ENCODE data around the gene MRPS15. TPM values are rescaled to one million over a fixed set of nuclear protein-coding genes. Genes with fewer than 3 reads are reported as not detected.

MRPS15 gene
- total RNA-seq = 71.9 and 84.3 TPM in 2 replicates

GRCh38 chr1:36463803-36464604 is at the start of gene MRPS15:
MRPS15 (minus strand) TSS chr1:36464384; CDS start chr1:36464275, 109 bp downstream.

GRCh38 chr1:36482724-36483388 is 18.7 kb upstream of the MRPS15 start, which contains the start of gene CSF3R:
CSF3R (minus strand) TSS chr1:36482913; CDS start chr1:36479496, 3,417 bp downstream.

GRCh38 chr1:36450270-36450918 is 13.8 kb downstream of the MRPS15 start, which contains the start of gene OSCP1:
OSCP1 (minus strand) TSS chr1:36450451; CDS start chr1:36450369, 82 bp downstream.

Small RNA genes lying within 50 kb of the gene (small RNA-seq; reads per million reads assigned to genes)
- gene SNORA63C = 1.3 reads per million, percentile 57 among the genes with 10 or more reads in this experiment

Other genes starting within 250 kb of the MRPS15 start
- 121 and 148 TPM in 2 replicates for gene THRAP3, start 239.9 kb downstream of the MRPS15 start, total RNA-seq
- gene SH3D21, start 158.0 kb downstream of the MRPS15 start, total RNA-seq = 4.8 and 5.0 TPM in 2 replicates
- gene EVA1B, start 140.7 kb downstream of the MRPS15 start, total RNA-seq = 111 and 135 TPM in 2 replicates
- 9.6 and 9.8 TPM in 2 replicates for gene STK40, start 78.5 kb downstream of the MRPS15 start, total RNA-seq
- gene LSM10, start 66.5 kb downstream of the MRPS15 start, total RNA-seq = 4.8 and 7.7 TPM in 2 replicates
- 13.3 and 17.1 TPM in 2 replicates for gene OSCP1, start 13.9 kb downstream of the MRPS15 start, total RNA-seq
- not detected in 2 replicates for gene CSF3R, start 18.5 kb upstream of the MRPS15 start, total RNA-seq

All from articular chondrocyte of knee joint (primary cell).